SJCRH30 (cell line): ENCODE data around the gene WDFY4. TPM values are rescaled to one million over a fixed set of nuclear protein-coding genes. Genes with fewer than 3 reads are reported as not detected.
A peak's percentile ranks its signal among the peaks of the same experiment; 100 is the strongest.

ENCODE experiments used
- DNase-seq, 2 experiments: peaks; one replicate each; pipeline ENCODE4 v3.0.0-alpha.2; 2015 to 2020
- H3K27ac ChIP-seq: fragments of 250-450 bp; sonication (Bioruptor Pico); 2 replicates; pipeline ENCODE4 v1.5.1; 2020; ENCODE audit warnings: mild to moderate bottlenecking, moderate library complexity
- H3K27me3 ChIP-seq: fragments of 250-450 bp; sonication (Bioruptor Pico); 2 replicates; pipeline ENCODE4 v1.5.1; 2020; ENCODE audit warnings: mild to moderate bottlenecking, moderate library complexity
- H3K36me3 ChIP-seq: fragments of 250-450 bp; sonication (Bioruptor Pico); 2 replicates; pipeline ENCODE4 v1.5.1; 2020; ENCODE audit warnings: mild to moderate bottlenecking, moderate library complexity
- H3K4me1 ChIP-seq: fragments of 250-450 bp; sonication (Bioruptor Pico); 2 replicates; pipeline ENCODE4 v1.5.1; 2020; ENCODE audit warnings: mild to moderate bottlenecking, moderate library complexity
- H3K4me3 ChIP-seq: fragments of 250-450 bp; sonication (Bioruptor Pico); 2 replicates; pipeline ENCODE4 v1.5.1; 2020; ENCODE audit warnings: mild to moderate bottlenecking, moderate library complexity
- H3K9me3 ChIP-seq: fragments of 250-450 bp; sonication (Bioruptor Pico); replicated peaks from 2 replicates; pipeline ENCODE4 v1.5.1; 2020; ENCODE audit warnings: mild to moderate bottlenecking, moderate library complexity
- total RNA-seq: library from RNA; depleted of rRNA; stranded (reverse); fragments of >200 nt; shearing (Covaris generic); gene quantifications from 2 replicates; pipeline ENCODE4 v1.2.3, GENCODE V29; 2014

The WDFY4 gene
- total RNA-seq, 1 experiment from 2014 or later: not detected

DNA sequence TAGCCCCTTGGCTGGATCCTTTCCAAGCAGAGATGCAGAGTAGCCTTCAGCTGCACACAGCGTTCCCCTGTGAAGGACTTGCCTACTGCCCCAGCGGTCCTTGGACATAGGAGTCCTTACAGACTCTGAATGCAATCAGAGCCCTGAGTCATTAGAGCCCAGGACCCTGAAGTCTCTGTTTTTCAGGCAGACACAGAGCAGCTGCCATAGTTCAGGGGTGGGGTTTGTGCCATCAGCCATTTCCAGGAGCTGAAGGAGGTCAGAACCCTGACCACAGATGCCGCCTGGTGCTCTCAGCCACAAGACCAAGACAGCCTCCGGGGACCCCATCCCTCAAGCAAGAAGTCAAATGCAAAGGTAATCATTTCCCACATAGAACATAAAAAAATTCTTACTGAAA lies 32.8 kb upstream of the WDFY4 start:
- no peak overlapping the region for H3K4me3 ChIP-seq
- H3K27me3 ChIP-seq: no peaks in the 10 kb centered on the region
- H3K4me1 ChIP-seq: no peaks in the 10 kb centered on the region
- H3K36me3 ChIP-seq: no peaks in the 10 kb centered on the region
- DNase-seq: no peak
- H3K9me3 ChIP-seq: no peaks in the 10 kb centered on the region
- H3K27ac ChIP-seq: no peak overlapping the region

DNA sequence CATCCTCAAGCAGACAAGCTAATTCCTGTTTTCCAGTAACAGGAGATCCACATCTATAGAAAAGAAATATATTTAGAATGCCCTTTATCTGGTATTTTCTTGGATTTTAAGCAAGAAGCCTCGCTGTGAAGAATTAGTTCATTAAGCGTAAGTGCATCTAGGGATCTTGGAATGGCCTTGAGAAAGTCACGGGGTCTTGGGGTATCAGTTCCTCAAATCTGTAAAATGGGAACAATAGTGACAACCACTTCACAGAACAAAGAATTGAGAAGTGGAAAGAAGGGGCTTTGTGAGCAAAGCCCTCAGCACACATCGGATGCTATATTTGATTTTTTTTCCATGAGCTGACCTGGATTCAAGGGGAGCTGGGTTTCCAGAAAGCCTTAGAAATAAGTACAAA lies 32.3 kb upstream of the WDFY4 start:
- Histone ChIP-seq H3K4me1 (no peaks in the 10 kb centered on the region), H3K27me3 (no peaks in the 10 kb centered on the region), H3K9me3 (no peaks in the 10 kb centered on the region), H3K27ac (no peak overlapping the region), H3K36me3 (no peaks in the 10 kb centered on the region), H3K4me3 (no peak overlapping the region)
- no peak for DNase-seq

DNA sequence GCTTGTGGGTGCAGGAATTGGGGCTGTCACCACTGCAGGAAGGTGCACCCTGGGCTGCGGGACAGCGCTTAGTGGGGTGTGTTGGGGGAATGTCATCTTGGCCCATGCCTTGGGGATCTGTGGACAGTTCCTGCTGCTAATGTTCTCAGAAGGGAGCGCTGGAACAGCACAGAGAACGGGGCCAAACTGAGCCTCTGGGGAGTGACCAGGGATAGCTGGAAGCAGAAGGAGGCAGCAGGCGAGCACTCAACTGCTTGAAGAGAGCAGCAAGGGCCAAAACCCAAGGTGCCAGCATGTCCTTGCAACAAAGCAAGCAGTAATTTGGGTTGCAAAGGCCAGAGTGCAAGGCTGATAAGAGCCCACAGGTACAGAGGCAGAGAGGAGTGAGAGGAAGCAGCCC lies 31.3 kb upstream of the WDFY4 start:
- DNase-seq: no peak
- no peak overlapping the region for H3K27ac ChIP-seq
- H3K27me3 ChIP-seq: no peaks in the 10 kb centered on the region
- H3K4me1 ChIP-seq: no peaks in the 10 kb centered on the region
- H3K4me3 ChIP-seq: no peak overlapping the region
- H3K9me3 ChIP-seq: no peaks in the 10 kb centered on the region
- no peaks in the 10 kb centered on the region for H3K36me3 ChIP-seq

DNA sequence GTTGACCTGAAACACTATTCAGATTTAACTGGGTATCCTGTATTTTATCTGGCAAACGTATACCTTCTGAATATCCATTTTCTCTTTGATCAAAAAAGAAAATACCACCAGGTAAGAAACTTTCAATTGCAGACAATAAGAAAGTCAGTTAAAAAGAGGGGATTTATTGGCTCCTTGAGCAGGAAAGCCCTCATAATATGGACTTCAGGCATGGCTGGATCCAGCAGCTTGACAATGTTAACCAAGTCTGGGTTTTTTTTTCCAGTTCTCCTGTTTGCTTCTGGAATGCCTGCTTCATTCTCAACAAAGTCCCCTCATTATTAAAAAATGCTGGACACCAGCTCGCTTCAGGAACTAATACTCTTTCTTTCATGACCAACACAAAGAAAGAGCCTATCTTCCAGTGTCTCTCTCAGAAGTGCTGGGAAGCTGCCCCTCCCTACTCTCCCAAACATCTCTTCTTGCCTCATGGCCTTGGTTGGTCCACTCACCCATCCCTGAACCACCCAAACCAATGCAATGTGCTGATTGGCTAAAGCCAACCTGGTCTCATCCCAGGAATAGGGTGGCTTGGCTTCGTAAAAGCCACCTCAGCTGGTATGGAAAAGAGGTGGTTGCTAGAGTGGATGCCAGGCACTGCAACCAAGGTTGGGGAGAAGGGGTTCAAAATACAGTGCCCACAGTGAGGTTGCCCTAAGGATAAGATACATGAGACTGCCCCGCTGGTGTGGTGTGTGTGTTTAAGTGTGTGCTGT lies 30.6 kb upstream of the WDFY4 start:
- no peak overlapping the region for H3K27ac ChIP-seq
- no peaks in the 10 kb centered on the region for H3K9me3 ChIP-seq
- DNase-seq: no peak
- no peaks in the 10 kb centered on the region for H3K36me3 ChIP-seq
- no peak overlapping the region for H3K4me3 ChIP-seq
- no peaks in the 10 kb centered on the region for H3K4me1 ChIP-seq
- H3K27me3 ChIP-seq: no peaks in the 10 kb centered on the region

DNA sequence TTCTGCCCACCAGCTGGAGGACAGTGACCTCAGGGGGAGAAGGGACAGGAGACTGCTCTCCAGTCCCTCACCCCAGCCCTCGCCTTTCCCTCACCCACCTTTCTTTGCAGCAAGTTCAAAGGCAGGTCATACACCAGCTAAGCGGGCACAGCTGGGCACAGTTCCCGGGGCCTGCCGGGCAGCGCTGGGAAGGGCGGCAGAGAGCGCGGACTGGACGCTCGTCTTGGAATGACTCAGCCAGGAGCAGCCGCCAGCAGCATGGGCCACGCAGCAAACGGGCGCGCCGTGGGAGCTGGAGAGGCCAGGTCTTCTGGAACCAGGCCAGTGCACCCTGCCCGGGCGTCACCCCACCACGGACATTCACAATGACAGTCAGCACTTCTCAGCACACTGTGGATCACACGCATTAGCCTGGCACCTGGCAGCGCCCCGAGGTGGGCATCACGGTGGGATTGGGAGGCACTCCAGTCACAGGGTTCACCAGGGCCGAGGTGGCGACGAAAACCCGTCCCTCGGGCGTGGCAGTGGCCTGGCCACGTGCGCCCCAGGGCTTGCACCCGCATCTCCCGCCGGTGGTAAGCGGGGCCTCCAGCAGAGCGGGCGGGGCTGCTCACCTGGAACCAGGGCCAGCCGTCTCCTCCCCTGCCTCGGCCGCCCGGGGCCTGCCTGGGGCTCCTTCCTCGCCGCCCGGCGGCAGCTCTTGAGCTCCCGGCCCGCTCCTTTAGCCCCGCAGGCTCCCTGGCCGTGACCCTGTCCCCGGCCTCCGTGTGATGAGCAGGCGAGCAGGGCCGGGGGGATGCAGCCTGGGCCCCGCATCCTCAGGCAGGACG lies 29.0 kb upstream of the WDFY4 start:
- H3K4me1 ChIP-seq: no peaks in the 10 kb centered on the region
- H3K36me3 ChIP-seq: no peaks in the 10 kb centered on the region
- H3K27me3 ChIP-seq: no peaks in the 10 kb centered on the region
- DNase-seq: no peak
- peak overlapping the region; percentile 42 for H3K4me3 ChIP-seq
- no peaks in the 10 kb centered on the region for H3K9me3 ChIP-seq
- no peak overlapping the region for H3K27ac ChIP-seq

DNA sequence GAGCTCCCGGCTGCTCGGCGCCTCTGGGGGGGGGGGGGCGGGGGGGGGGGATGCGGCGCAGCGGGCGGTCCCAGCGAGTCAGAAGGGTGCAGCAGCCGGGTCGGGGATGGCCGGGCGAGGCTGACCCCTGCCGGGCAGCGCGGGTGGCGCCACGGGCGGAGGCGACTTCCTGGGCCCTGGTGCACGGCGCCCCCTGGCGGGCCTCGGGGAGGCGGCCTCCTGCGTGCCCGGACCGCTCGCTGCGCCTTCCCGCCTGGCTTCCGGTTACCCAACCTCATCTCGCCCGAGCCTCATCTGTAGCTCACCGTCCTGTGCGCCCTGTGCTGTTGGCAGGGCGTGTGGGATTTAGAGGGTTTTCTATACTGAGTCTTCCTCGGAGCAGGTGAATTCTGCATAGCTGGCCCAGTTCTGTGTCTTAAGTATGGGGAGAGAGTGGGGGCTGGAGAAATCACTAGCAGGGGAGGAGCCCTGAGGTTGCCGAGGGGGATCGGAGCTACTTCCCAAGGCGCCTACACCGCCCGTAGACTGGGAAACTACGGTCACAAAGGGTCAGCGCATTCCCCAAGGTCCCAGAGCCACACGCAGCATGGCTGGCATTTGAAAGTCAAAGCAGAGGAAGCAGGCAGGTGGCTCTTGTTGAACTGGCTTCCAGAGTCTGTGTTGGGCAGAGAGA lies 28.3 kb upstream of the WDFY4 start:
- Histone ChIP-seq H3K27ac (no peak overlapping the region), H3K4me3 (peak overlapping the region; percentile 42), H3K9me3 (no peaks in the 10 kb centered on the region), H3K27me3 (no peaks in the 10 kb centered on the region), H3K36me3 (no peaks in the 10 kb centered on the region), H3K4me1 (no peaks in the 10 kb centered on the region)
- DNase-seq: peak; percentile 72 to 81

DNA sequence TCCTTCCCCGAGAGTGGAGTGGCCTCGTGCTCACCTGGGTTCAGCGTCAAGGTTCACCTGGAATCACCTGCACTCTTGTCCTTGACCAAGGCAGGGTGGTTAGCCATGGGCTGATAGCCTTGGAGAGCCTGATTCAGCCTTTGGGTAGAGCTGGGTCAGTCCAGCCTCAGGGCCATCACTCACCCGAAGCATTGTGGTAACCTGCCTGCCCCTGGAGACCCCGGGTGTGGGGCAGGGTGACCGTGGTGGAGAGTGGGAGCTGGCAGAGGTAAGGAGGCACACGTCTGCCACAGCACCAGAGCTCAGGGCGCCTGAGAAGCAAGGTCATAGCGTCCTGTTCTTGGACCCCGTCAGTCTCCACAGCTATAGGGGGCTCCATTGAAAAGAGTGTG lies 27.8 kb upstream of the WDFY4 start:
- H3K27ac ChIP-seq: no peak overlapping the region
- H3K9me3 ChIP-seq: no peaks in the 10 kb centered on the region
- H3K4me1 ChIP-seq: no peaks in the 10 kb centered on the region
- H3K27me3 ChIP-seq: no peaks in the 10 kb centered on the region
- H3K4me3 ChIP-seq: peak overlapping the region; percentile 42; the same call in 1 of the 2 replicates
- no peak for DNase-seq
- no peaks in the 10 kb centered on the region for H3K36me3 ChIP-seq

DNA sequence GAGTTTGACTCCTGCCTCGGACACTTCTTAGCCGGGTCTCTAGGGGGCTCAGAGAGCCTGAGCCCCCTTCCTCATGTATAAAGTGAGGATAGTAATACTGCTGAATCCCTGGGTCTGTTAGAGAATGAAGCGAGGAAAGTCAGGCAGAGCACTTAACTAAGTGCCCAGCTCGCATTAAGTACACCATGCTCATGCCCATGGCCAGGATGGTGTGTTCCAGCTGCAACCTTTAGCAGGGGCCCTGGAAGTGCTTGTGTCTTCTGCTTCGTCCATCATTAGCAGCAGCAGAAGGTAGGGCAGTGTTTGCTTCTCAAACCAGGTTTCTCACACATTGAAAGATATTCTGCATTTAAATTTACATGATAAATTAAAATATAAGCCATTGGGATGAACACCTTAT lies 27.3 kb upstream of the WDFY4 start:
- no peaks in the 10 kb centered on the region for H3K4me1 ChIP-seq
- H3K9me3 ChIP-seq: no peaks in the 10 kb centered on the region
- DNase-seq: no peak
- no peaks in the 10 kb centered on the region for H3K27me3 ChIP-seq
- H3K27ac ChIP-seq: no peak overlapping the region
- H3K36me3 ChIP-seq: no peaks in the 10 kb centered on the region
- no peak overlapping the region for H3K4me3 ChIP-seq

DNA sequence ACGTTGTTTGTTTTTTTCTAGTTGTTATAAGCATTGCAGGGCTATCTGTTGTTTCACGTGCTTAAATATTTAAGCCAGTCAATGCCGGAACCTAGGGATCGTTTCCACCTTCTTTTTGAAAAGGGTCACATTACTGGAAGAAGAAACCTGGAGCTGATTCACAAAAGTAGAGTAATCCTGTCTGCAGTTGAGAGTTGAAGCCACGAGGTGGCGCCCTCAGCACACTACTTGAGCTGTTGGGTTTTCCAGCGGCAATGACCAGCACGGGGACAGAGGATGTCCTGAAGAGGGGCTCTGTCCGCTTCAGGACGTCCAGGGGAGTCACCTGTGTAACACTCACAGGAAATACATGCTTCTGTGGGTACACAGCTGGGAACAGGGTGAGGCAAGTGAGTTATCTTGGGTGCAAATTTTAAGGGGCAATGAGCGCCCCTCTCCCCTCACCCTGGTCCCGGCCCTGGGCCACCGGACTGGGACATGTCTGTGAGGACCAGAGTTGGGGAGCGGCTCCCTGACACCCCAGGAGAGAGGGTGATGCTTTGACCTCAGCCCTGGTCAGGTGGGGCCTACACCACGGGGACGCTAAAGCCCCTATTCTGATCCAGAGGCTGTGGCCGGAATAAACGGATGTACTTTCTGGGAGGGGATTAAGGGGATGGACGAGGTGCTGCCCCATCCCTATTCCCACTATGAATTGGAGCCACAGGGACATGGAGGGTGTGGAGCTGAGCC lies 26.3 kb upstream of the WDFY4 start:
- Histone ChIP-seq H3K27me3 (no peaks in the 10 kb centered on the region), H3K36me3 (no peaks in the 10 kb centered on the region), H3K4me1 (no peaks in the 10 kb centered on the region), H3K27ac (no peak overlapping the region), H3K4me3 (no peak overlapping the region), H3K9me3 (no peaks in the 10 kb centered on the region)
- DNase-seq: peak; percentile 52 to 80

DNA sequence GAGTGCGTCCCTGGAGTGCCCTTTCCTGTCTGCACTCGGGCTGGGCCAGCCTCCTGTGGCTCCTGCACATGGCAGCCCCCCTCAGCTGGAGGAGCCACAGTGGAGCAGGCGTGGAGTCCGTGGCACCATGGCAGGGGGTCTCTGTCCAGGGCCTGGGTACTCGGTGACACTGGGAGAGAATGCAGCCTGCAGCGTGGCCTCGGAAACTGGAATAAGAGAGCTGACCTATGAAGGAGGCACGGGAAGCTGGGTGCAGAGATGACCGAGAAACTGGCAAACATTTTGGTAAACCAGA lies 25.8 kb upstream of the WDFY4 start:
- Histone ChIP-seq H3K4me3 (no peak overlapping the region), H3K27ac (no peak overlapping the region), H3K36me3 (no peaks in the 10 kb centered on the region), H3K9me3 (no peaks in the 10 kb centered on the region), H3K4me1 (no peaks in the 10 kb centered on the region), H3K27me3 (no peaks in the 10 kb centered on the region)
- DNase-seq: no peak

DNA sequence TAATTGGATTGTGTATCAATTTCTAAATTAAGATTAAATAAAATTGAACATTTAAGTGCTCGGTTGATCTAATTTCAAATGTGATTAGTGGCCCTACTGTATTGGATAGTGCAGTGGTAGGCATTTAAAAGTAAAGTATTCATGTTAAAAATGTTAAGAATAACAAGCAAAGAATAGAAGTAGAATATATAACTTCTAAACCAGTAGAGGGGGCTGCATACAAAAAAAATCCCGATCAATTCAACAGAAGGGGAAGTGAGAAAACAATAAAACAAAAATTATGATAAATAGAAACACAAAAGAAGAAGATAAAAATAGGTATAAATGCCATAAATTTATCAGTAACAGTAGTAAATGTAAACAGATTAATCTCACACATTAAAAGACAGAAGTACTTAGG lies 24.9 kb upstream of the WDFY4 start:
- no peak overlapping the region for H3K27ac ChIP-seq
- H3K4me1 ChIP-seq: no peaks in the 10 kb centered on the region
- no peak for DNase-seq
- H3K27me3 ChIP-seq: no peaks in the 10 kb centered on the region
- H3K9me3 ChIP-seq: no peaks in the 10 kb centered on the region
- H3K4me3 ChIP-seq: no peak overlapping the region
- H3K36me3 ChIP-seq: no peaks in the 10 kb centered on the region

DNA sequence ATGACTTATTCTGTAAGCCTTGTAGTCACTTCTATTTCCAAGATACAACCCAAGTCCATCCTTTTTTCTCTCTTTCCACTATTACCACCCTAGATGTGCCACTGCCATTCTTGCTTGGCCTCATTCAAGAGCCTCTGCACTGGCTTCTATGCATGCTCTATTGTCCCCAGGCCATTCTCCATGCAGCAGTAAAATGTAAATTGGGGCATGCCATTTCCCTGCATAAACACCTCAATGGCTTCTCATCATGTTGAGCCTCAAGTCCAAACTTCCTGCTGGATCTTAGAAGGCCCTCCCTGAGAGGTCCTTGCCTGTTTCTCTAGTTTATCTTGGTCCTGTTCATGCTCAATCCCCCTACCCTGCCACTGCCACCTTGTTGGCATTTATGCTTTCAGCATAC lies 23.2 kb upstream of the WDFY4 start:
- H3K9me3 ChIP-seq: no peaks in the 10 kb centered on the region
- no peaks in the 10 kb centered on the region for H3K4me1 ChIP-seq
- DNase-seq: no peak
- H3K27me3 ChIP-seq: no peaks in the 10 kb centered on the region
- no peak overlapping the region for H3K4me3 ChIP-seq
- no peak overlapping the region for H3K27ac ChIP-seq
- H3K36me3 ChIP-seq: no peaks in the 10 kb centered on the region

DNA sequence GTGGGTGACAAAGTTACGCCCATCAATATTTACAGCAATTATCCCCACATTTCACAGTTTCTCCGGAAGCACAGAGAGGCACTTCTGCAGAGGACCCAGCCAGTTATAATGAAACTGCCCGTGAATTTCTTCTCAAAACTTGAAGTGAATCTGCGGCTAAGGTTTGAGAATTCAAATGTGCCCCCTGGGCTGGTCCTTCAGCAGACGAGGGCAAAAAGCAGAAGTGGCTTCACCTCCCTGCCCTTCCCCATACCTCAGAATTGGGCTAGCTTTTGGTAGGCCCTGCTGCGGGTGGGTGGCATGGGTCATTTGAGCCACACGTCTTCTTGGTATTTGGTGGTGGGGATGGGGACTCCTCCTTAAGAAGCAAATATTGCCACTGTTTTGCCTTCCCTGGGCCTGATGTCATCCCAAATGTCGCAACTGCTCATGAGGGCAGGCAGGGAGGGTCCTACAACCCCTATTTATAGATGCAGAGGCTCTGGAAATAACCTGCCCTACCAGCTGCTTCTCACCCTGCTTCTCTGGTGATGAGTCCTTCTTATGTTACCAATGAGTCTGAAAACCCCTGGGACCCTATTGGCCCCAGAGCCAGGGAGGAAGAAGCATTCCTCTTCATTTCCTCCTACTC lies 16.6 kb upstream of the WDFY4 start:
- Histone ChIP-seq H3K4me1 (no peaks in the 10 kb centered on the region), H3K9me3 (no peaks in the 10 kb centered on the region), H3K36me3 (no peaks in the 10 kb centered on the region), H3K4me3 (no peak overlapping the region), H3K27ac (no peak overlapping the region), H3K27me3 (no peaks in the 10 kb centered on the region)
- DNase-seq: no peak

DNA sequence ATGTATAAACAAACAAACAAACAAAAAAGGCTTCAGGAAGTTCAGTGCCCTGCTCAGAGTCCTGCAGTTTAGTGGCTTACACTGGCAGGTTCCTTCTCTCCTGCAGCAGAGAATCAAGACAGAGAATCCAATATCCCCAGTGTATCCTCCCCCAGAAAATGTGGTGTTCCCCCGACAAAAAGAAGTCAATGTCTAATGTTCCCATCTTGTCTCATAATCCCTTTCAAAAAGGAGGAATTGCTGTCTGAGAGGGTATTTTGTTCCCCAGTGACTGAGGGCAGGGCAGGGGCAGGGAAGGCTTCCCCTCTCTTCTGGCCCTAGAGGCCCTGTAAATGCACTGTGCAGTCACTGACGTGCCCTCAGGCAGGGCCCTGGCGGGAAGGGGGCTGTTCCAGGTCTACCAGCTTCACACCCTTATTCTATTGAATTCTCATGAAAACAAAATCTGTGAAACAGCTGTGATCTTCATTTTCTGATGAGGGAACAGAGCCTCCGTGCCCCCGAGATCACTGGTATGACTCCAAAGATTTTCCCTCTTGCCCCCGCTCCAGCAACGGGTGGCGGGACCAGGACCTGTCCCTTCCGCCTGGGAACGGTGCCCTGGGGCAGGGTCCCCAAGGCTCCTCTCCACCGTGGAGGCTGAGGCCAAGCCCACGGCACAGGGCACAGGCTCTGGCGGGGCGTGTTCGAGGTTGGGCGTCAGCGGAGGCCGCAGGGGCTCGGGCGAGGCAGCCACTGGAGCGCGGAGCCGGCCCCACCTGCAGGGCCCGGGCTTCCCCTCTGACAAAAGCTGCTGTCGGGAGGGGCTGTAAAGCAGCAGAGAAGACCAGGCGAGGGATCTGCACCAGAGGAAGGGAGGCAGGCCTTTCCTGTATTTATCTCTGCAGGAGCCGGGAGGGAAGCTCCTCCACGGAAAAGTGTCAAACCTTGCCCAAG lies 13.4 kb upstream of the WDFY4 start:
- H3K27ac ChIP-seq: no peak overlapping the region

More for the DNA sequence above, 13.4 kb upstream of the WDFY4 start:
- Histone ChIP-seq H3K4me3 (no peak overlapping the region), H3K27me3 (no peaks in the 10 kb centered on the region), H3K9me3 (no peaks in the 10 kb centered on the region), H3K4me1 (no peaks in the 10 kb centered on the region), H3K36me3 (no peaks in the 10 kb centered on the region)
- DNase-seq: no peak
